Neural crest cell (in vitro differentiated cells): ENCODE measurements around the gene PLCXD3. TPM values are rescaled to one million over a fixed set of nuclear protein-coding genes. Genes with fewer than 3 reads are reported as not detected.

Source experiments
- DNase-seq: peaks from one replicate; pipeline ENCODE4 v3.0.0; 2021; ENCODE audit warnings: low read depth, mixed read lengths, low spot score
- H3K27ac Mint-ChIP-seq: one replicate; pipeline ENCODE4 v1.8.0; 2021; ENCODE audit warnings: mild to moderate bottlenecking, mixed read lengths; ENCODE audit not compliant: unreplicated experiment
- H3K27me3 Mint-ChIP-seq: 2 replicates; pipeline ENCODE4 v1.8.0; 2021; ENCODE audit warnings: low read depth, mild to moderate bottlenecking, mixed read lengths
- H3K36me3 Mint-ChIP-seq: 2 replicates; pipeline ENCODE4 v1.8.0; 2021; ENCODE audit warnings: low read depth, mild to moderate bottlenecking, mixed read lengths
- H3K4me1 Mint-ChIP-seq: 2 replicates; pipeline ENCODE4 v1.8.0; 2021; ENCODE audit warnings: mixed read lengths
- H3K4me3 Mint-ChIP-seq: one replicate; pipeline ENCODE4 v1.8.0; 2021; ENCODE audit warnings: mild to moderate bottlenecking, mixed read lengths
- H3K9me3 Mint-ChIP-seq: 2 replicates; pipeline ENCODE4 v1.8.0; 2021; ENCODE audit warnings: mixed read lengths
- total RNA-seq: library from RNA; stranded (reverse); gene quantifications from 2 replicates; pipeline ENCODE4 v1.2.1, GENCODE V29; 2021
- TF ChIP-seq, protein P1 (sequence below): fragments of 200-600 bp; sonication (generic); conservative IDR thresholded peaks from 2 replicates; pipeline ENCODE4 v1.5.0; 2021; ENCODE audit warnings: antibody characterized with exemption, mild to moderate bottlenecking

Gene PLCXD3
- total RNA-seq, 1 donor from 2014 or later: 0.07 TPM

DNA sequence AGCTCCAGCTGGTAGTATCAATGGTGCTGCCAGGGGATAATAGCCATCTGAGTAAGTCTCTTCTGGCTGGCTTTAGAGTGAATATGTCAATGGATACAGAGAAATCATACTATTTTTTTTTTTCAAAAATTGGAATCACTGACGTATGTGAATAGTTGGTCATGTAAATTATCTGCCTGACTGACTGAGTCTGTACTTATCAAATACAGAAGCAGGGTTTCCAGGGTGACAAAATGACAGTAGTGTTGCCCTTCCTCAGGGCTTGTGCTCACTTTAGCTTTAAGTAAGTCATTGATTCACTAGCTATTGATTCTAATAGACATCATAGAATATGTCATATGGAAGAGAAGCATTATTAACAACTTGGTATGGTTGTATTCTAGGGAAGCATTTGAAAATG lies 171.1 kb downstream of the PLCXD3 start:
- no peak overlapping the region for H3K4me3 Mint-ChIP-seq
- DNase-seq: no peak
- H3K4me1 Mint-ChIP-seq: peaks cover 19% of the 10 kb centered on the region
- H3K9me3 Mint-ChIP-seq: peaks cover 2% of the 10 kb centered on the region
- H3K36me3 Mint-ChIP-seq: no peaks in the 10 kb centered on the region
- TF ChIP-seq, protein P1, sequence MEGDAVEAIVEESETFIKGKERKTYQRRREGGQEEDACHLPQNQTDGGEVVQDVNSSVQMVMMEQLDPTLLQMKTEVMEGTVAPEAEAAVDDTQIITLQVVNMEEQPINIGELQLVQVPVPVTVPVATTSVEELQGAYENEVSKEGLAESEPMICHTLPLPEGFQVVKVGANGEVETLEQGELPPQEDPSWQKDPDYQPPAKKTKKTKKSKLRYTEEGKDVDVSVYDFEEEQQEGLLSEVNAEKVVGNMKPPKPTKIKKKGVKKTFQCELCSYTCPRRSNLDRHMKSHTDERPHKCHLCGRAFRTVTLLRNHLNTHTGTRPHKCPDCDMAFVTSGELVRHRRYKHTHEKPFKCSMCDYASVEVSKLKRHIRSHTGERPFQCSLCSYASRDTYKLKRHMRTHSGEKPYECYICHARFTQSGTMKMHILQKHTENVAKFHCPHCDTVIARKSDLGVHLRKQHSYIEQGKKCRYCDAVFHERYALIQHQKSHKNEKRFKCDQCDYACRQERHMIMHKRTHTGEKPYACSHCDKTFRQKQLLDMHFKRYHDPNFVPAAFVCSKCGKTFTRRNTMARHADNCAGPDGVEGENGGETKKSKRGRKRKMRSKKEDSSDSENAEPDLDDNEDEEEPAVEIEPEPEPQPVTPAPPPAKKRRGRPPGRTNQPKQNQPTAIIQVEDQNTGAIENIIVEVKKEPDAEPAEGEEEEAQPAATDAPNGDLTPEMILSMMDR: no peak
- H3K27ac Mint-ChIP-seq: no peak overlapping the region
- H3K27me3 Mint-ChIP-seq: no peaks in the 10 kb centered on the region

DNA sequence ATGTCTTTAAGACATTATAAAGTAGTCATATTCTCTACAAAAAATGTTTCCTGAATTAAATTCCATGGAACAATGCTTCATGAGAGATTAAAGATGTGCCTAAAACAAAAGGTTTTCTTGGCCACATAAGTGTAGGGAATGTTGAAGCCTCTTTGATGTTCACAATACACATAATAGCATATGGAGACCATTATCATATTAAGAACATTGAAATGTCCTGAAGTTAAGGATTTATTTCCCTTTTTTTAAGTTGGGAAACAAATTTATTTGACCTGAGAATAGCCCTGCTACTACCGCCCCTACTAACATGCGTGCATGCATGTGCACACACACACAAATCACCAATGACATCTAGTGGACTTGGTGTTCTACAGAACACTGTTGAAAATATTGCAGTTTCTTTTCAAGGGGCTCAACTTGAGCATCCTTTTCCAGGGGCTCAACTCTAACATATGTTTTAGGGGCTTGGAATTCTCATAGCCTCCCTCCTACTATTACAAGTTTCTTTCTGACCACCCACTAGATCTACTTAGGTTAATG lies 172.2 kb downstream of the PLCXD3 start:
- H3K27me3 Mint-ChIP-seq: no peaks in the 10 kb centered on the region
- no peak overlapping the region for H3K4me3 Mint-ChIP-seq
- peaks cover 2% of the 10 kb centered on the region for H3K9me3 Mint-ChIP-seq
- H3K27ac Mint-ChIP-seq: no peak overlapping the region
- no peaks in the 10 kb centered on the region for H3K36me3 Mint-ChIP-seq
- peaks cover 25% of the 10 kb centered on the region for H3K4me1 Mint-ChIP-seq
- DNase-seq: no peak
- TF ChIP-seq, protein P1: no peak

DNA sequence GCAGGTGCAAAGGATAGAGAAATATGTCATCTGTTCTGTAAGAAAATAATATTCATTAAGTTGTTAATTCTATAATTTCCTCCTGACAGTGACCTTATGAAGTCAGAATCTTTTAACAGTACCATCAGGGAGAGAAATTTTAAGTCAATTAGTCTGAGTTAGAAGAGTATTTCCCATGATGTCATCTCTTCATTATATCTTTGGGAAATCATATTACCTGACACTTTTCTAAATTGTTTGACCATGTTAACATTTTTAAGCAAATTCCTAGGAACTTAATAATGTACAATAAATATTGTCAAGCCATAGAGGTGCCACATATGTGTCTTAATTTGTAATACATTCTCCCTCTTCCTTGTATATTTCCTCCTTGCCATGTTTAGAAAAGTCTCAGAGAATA lies 172.7 kb downstream of the PLCXD3 start:
- Mint-ChIP-seq H3K4me3 (no peak overlapping the region), H3K27me3 (no peaks in the 10 kb centered on the region), H3K4me1 (peaks cover 25% of the 10 kb centered on the region), H3K27ac (no peak overlapping the region), H3K9me3 (peaks cover 2% of the 10 kb centered on the region), H3K36me3 (no peaks in the 10 kb centered on the region)
- TF ChIP-seq, protein P1: no peak
- no peak for DNase-seq

DNA sequence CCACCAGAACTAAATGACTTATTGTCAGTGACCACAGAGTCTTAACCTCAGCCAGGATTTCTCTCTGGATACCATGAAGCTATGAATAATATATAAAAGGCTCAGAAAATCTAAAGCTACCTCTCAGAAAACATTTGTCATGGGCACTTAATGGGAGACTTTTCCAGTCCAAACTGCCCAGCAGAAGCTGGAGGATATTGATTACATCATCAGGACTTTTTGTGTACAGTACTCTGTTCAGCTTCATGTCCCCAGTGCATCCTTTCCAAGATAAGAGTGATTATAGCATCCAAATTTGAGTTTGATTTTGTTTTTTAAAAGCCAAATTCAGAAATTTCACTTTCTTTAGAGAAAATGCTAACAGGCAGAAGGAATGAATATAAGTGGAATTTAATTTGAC lies 173.2 kb downstream of the PLCXD3 start:
- Mint-ChIP-seq H3K27ac (no peak overlapping the region), H3K27me3 (no peaks in the 10 kb centered on the region), H3K4me1 (peaks cover 25% of the 10 kb centered on the region), H3K36me3 (no peaks in the 10 kb centered on the region), H3K9me3 (peaks cover 2% of the 10 kb centered on the region), H3K4me3 (no peak overlapping the region)
- DNase-seq: no peak
- TF ChIP-seq, protein P1: no peak

DNA sequence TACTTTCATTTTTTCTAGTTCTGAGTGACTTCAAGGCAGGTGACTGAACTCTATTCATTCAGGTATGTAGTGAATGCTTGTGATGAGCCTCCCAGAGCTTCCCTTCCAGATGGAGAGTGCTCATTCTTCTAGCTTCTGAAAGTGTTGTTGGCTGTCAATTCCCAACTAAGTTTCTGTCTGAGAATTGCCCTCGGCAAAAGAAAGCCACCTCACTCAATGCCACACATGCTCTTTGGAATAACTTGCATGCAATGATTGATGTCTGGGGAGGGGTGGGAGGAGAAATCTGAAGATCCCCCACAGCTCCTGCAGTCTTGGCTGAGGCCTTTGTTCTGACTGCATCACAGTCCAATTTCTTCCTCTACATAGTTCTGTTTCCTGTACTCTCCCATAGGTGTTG lies 173.9 kb downstream of the PLCXD3 start:
- H3K36me3 Mint-ChIP-seq: no peaks in the 10 kb centered on the region
- H3K27me3 Mint-ChIP-seq: no peaks in the 10 kb centered on the region
- H3K4me3 Mint-ChIP-seq: no peak overlapping the region
- H3K27ac Mint-ChIP-seq: no peak overlapping the region
- peaks cover 25% of the 10 kb centered on the region for H3K4me1 Mint-ChIP-seq
- DNase-seq: no peak
- peaks cover 2% of the 10 kb centered on the region for H3K9me3 Mint-ChIP-seq
- TF ChIP-seq, protein P1: no peak
